Ectodermal cell (in vitro differentiated cells): ENCODE results near the gene MAPKAP1.
A peak's percentile ranks its signal among the peaks of the same experiment; 100 is the strongest.

Experiments used
- H3K27ac ChIP-seq: 2 replicates; pipeline ENCODE4 v1.7.0; 2013; ENCODE audit warnings: mild to moderate bottlenecking, low read depth, low read length; ENCODE audit not compliant: insufficient read depth, poor library complexity, severe bottlenecking
- H3K27me3 ChIP-seq: 2 replicates; pipeline ENCODE4 v1.7.0; 2013; ENCODE audit warnings: mild to moderate bottlenecking, low read length; ENCODE audit not compliant: insufficient read depth, control insufficient read depth, poor library complexity, severe bottlenecking
- H3K36me3 ChIP-seq: one replicate; pipeline ENCODE4 v1.7.0; 2013; ENCODE audit warnings: low read length; ENCODE audit not compliant: control insufficient read depth, insufficient read depth
- H3K4me1 ChIP-seq: one replicate; pipeline ENCODE4 v1.7.0; 2013; ENCODE audit warnings: low read length; ENCODE audit not compliant: control insufficient read depth, insufficient read depth
- H3K4me3 ChIP-seq: 2 replicates; pipeline ENCODE4 v1.7.0; 2013; ENCODE audit warnings: low read depth, low read length, control low read depth; ENCODE audit not compliant: insufficient read depth
- H3K9me3 ChIP-seq: 2 replicates; pipeline ENCODE4 v1.7.0; 2013; ENCODE audit warnings: mild to moderate bottlenecking, low read length, moderate library complexity; ENCODE audit not compliant: control insufficient read depth
- WGBS, 2 experiments: methylation state at CpG; one replicate each; pipeline ENCODE4 v1.1.7; 2013; ENCODE audit warnings: missing lambda C conversion rate in 2 of 2; 5-methylcytosine and 5-hydroxymethylcytosine counted together

Gene MAPKAP1

DNA sequence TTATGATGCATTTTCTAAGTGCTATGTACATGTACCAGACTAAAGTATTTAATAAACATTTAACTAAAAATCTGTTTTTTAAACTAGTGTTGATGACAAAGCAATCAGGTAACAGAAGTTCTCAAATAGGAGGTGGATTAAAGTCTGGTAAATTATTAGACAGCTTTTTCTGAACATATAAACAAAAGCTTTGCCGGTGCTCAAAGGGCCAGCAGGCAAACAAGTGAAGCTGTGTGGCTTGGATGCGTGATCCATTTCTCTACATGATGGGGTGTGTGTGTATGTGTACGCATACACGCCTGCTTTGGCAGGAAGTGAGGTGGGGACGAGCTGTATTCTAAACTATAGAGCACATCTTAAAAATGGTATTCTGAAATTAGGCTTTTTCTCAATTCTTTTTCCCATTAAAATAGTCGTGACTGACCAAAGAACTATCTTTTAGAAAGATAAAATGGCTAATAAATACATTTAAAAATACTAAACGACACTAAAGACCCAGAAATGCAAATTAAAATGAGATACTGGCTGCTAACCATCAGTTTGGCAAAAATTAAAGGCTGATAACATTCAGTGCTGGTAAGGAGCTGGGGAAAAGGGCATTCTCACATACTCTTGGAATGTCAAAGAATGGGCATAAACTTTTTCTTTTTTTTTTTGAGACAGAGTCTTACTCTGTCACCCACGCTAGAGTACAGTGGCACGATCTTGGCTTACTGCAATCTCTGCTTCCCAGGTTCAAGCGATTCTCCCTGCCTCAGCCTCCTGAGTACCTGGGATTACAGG is 174.0 kb downstream of the MAPKAP1 start:
- 94 to 95% methylated on average over 9 of the region's 10 CpGs for WGBS, 2 experiments
- no peak overlapping the region for H3K27ac ChIP-seq
- no peaks in the 10 kb centered on the region for H3K27me3 ChIP-seq
- H3K4me1 ChIP-seq = no peaks in the 10 kb centered on the region
- no peaks in the 10 kb centered on the region for H3K36me3 ChIP-seq
- H3K4me3 ChIP-seq = no peak overlapping the region
- H3K9me3 ChIP-seq = no peaks in the 10 kb centered on the region

DNA sequence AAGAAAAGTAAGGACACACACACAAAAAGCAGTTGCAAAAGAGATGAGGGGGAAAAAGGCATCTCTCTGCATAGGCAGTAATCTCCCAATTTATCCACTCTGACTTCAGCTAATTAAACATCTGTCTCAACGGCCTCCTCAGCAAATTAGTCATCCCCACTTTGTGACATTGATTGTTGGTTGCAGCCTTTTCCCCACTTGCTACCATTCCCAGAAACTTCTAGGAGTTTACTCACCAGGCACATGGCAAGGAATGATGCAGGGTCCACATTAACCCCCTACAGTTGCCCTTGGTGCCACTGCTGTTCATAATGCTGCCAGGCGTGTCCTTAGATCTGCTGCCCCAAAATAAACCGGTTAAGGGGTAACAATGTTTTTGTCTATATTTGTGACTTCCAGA is 174.6 kb downstream of the MAPKAP1 start:
- H3K4me1 ChIP-seq = no peaks in the 10 kb centered on the region
- H3K27ac ChIP-seq = no peak overlapping the region
- no peaks in the 10 kb centered on the region for H3K27me3 ChIP-seq
- no peak overlapping the region for H3K4me3 ChIP-seq
- H3K36me3 ChIP-seq = no peaks in the 10 kb centered on the region
- 94 to 96% methylated on average over 3 of the region's 3 CpGs for WGBS, 2 experiments
- H3K9me3 ChIP-seq = no peaks in the 10 kb centered on the region

DNA sequence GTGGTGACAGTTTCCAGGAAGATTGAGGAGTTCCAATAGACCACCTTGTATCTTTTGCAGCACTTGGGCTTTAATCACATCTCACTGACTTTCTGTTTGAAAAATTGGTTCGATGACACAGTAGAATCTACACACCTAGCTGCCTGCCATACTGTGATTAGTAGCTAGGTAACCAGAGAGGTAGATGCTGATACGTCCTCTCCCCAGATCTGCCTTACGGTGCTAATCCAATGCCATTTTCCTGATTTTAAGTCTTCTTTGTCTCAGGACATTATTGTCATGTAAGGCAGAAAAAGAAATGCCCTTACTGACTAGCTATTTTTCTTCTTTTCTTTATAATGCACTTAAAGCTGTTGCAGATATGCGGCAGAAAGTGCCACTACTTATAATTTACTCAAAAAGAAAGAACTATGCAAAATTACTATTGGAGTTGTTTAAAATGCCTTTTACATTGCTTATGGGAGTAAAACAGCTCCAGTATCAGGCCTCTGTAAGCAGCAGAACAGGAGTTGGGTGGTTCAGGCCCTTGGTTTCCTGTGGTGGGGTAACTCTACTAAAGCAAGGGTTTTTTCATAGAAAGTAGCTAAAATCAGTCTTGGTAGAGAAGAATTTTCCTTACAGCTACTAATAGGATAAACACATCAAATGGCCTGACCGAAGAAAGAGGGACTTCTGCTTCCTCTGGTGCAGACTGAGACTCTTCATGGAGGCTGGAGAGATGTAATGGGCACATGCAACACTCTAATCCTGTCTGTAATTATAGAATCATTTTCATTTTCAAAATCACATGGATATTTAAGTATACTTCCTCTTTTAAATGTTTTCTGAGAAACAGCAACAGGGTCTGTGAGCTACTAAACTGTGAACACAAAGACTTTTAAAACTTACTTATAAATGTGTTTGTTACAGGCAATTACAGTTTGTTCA is 177.2 kb downstream of the MAPKAP1 start:
- 82 to 91% methylated on average over 4 to 5 of the region's 5 CpGs for WGBS, 2 experiments
- H3K4me3 ChIP-seq = no peak overlapping the region
- no peaks in the 10 kb centered on the region for H3K36me3 ChIP-seq
- H3K4me1 ChIP-seq = peaks cover 3% of the 10 kb centered on the region
- H3K9me3 ChIP-seq = no peaks in the 10 kb centered on the region
- H3K27me3 ChIP-seq = no peaks in the 10 kb centered on the region
- H3K27ac ChIP-seq = no peak overlapping the region

DNA sequence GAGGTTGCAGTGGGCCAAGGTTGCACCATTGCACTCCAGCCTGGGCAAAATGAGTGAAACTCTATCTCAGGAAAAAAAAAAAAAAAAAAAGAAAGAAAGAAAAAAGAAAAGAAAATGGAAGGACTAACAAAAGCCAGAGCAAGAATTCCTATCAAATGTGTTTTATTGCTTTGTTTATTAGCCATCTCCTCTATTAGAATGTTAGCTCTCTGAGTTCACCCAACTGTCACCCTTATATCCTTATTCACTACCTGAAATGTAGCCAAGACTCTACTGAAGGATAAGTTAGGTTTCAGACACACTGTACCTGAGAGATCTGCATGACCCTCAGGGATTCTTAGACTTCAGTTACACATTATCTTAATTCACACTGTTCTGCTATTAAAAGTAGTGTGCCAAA is 177.9 kb downstream of the MAPKAP1 start:
- H3K4me3 ChIP-seq = no peak overlapping the region
- H3K27ac ChIP-seq = no peak overlapping the region
- no peaks in the 10 kb centered on the region for H3K36me3 ChIP-seq

GRCh38 chr9:125527471-125528002 is 179.5 kb downstream of the MAPKAP1 start:
- WGBS, 2 experiments = 87% methylated on average over 8 of the region's 9 CpGs
- Histone ChIP-seq H3K27me3 (peaks cover 2% of the 10 kb centered on the region), H3K9me3 (no peaks in the 10 kb centered on the region), H3K4me1 (peaks cover 7% of the 10 kb centered on the region), H3K4me3 (no peak overlapping the region), H3K36me3 (no peaks in the 10 kb centered on the region), H3K27ac (no peak overlapping the region)

More for the DNA sequence above, 177.9 kb downstream of the MAPKAP1 start:
- no peaks in the 10 kb centered on the region for H3K9me3 ChIP-seq
- no peaks in the 10 kb centered on the region for H3K27me3 ChIP-seq
- peaks cover 7% of the 10 kb centered on the region for H3K4me1 ChIP-seq

- H3K27me3 ChIP-seq = peaks cover 11% of the 10 kb centered on the region
- H3K27ac ChIP-seq = no peak overlapping the region
- H3K36me3 ChIP-seq = no peaks in the 10 kb centered on the region
- 88 to 93% methylated on average over 5 to 6 of the region's 6 CpGs for WGBS, 2 experiments
- peaks cover 7% of the 10 kb centered on the region for H3K4me1 ChIP-seq
- H3K9me3 ChIP-seq = no peaks in the 10 kb centered on the region
- H3K4me3 ChIP-seq = no peak overlapping the region
Measured at GRCh38 chr9:125525921-125526631, 180.9 kb downstream of the MAPKAP1 start.

GRCh38 chr9:125524583-125525355 is 182.2 kb downstream of the MAPKAP1 start:
- no peaks in the 10 kb centered on the region for H3K36me3 ChIP-seq
- H3K4me3 ChIP-seq = no peak overlapping the region
- H3K27ac ChIP-seq = peak overlapping the region; percentile 8
- WGBS, 2 experiments = 62 to 70% methylated on average over 5 to 6 of the region's 6 CpGs
- peaks cover 21% of the 10 kb centered on the region for H3K27me3 ChIP-seq
- peaks cover 7% of the 10 kb centered on the region for H3K4me1 ChIP-seq
- no peaks in the 10 kb centered on the region for H3K9me3 ChIP-seq

- peaks cover 25% of the 10 kb centered on the region for H3K27me3 ChIP-seq
- peaks cover 7% of the 10 kb centered on the region for H3K4me1 ChIP-seq
- H3K9me3 ChIP-seq = no peaks in the 10 kb centered on the region
- H3K4me3 ChIP-seq = no peak overlapping the region
- H3K27ac ChIP-seq = no peak overlapping the region
- 83 to 84% methylated on average over 2 to 3 of the region's 3 CpGs for WGBS, 2 experiments
- no peaks in the 10 kb centered on the region for H3K36me3 ChIP-seq
Measured at GRCh38 chr9:125523681-125524080, 183.3 kb downstream of the MAPKAP1 start.

GRCh38 chr9:125522328-125522725 is 184.7 kb downstream of the MAPKAP1 start:
- WGBS, 2 experiments = 95 to 98% methylated on average over 5 of the region's 5 CpGs
- no peaks in the 10 kb centered on the region for H3K9me3 ChIP-seq
- no peak overlapping the region for H3K4me3 ChIP-seq
- no peaks in the 10 kb centered on the region for H3K36me3 ChIP-seq
- H3K4me1 ChIP-seq = peaks cover 11% of the 10 kb centered on the region
- H3K27me3 ChIP-seq = peaks cover 28% of the 10 kb centered on the region
- H3K27ac ChIP-seq = no peak overlapping the region
